ENCODE results near the gene CLCN4.

Gene CLCN4

GRCh38 chrX:10156199-10157031 is at the start of gene CLCN4:
Gene CLCN4, plus strand, starts transcription at chrX:10156975. Its CDS starts 28,058 bp downstream, at chrX:10185033.
- in situ Hi-C loops (cut with MboI; ENCODE audit: low sequenced_read_pairs), result no loop called here

- in situ Hi-C loops (cut with MboI; ENCODE audit: low sequenced_read_pairs), result loop anchor here (25.0 kb wide), 1 partner anchor 220 kb away; no protein-coding TSS in a partner anchor
Observed at GRCh38 chrX:10107483-10107882, 49.3 kb upstream of the CLCN4 start.

- in situ Hi-C loops (cut with MboI; ENCODE audit: low sequenced_read_pairs), result loop anchor here (25.0 kb wide), 1 partner anchor 221 kb away; no protein-coding TSS in a partner anchor
Observed at GRCh38 chrX:10108288-10108687, 48.5 kb upstream of the CLCN4 start.

GRCh38 chrX:10109695-10110094 is 47.1 kb upstream of the CLCN4 start:
- in situ Hi-C loops (cut with MboI; ENCODE audit: low sequenced_read_pairs), result loop anchor here (10.0 to 25.0 kb wide), 2 partner anchors 115 to 222 kb away; no protein-coding TSS in a partner anchor

- in situ Hi-C loops (cut with MboI; ENCODE audit: low sequenced_read_pairs), result loop anchor here (10.0 to 25.0 kb wide), 2 partner anchors 116 to 223 kb away; no protein-coding TSS in a partner anchor
Observed at GRCh38 chrX:10110316-10110935, 46.3 kb upstream of the CLCN4 start.

GRCh38 chrX:10110984-10111363 is 45.8 kb upstream of the CLCN4 start:
- in situ Hi-C loops (cut with MboI; ENCODE audit: low sequenced_read_pairs), result loop anchor here (10.0 to 25.0 kb wide), 2 partner anchors 116 to 224 kb away; no protein-coding TSS in a partner anchor

GRCh38 chrX:10111364-10112148 is 45.2 kb upstream of the CLCN4 start:
- in situ Hi-C loops (cut with MboI; ENCODE audit: low sequenced_read_pairs), result loop anchor here (10.0 to 25.0 kb wide), 2 partner anchors 117 to 224 kb away; no protein-coding TSS in a partner anchor

- in situ Hi-C loops (cut with MboI; ENCODE audit: low sequenced_read_pairs), result loop anchor here (10.0 to 25.0 kb wide), 2 partner anchors 118 to 225 kb away; no protein-coding TSS in a partner anchor
Observed at GRCh38 chrX:10112510-10112909, 44.3 kb upstream of the CLCN4 start.

- in situ Hi-C loops (cut with MboI; ENCODE audit: low sequenced_read_pairs), result loop anchor here (10.0 to 25.0 kb wide), 2 partner anchors 120 to 228 kb away; no protein-coding TSS in a partner anchor
Observed at GRCh38 chrX:10115082-10115481, 41.7 kb upstream of the CLCN4 start.

GRCh38 chrX:10117301-10117700 is 39.5 kb upstream of the CLCN4 start:
- in situ Hi-C loops (cut with MboI; ENCODE audit: low sequenced_read_pairs), result loop anchor here (10.0 to 25.0 kb wide), 2 partner anchors 122 to 230 kb away; no protein-coding TSS in a partner anchor

- in situ Hi-C loops (cut with MboI; ENCODE audit: low sequenced_read_pairs), result loop anchor here (10.0 to 25.0 kb wide), 2 partner anchors 123 to 231 kb away; no protein-coding TSS in a partner anchor
Observed at GRCh38 chrX:10117864-10118377, 38.9 kb upstream of the CLCN4 start.

GRCh38 chrX:10118530-10118929 is 38.2 kb upstream of the CLCN4 start:
- in situ Hi-C loops (cut with MboI; ENCODE audit: low sequenced_read_pairs), result loop anchor here (10.0 to 25.0 kb wide), 2 partner anchors 124 to 231 kb away; no protein-coding TSS in a partner anchor

- in situ Hi-C loops (cut with MboI; ENCODE audit: low sequenced_read_pairs), result loop anchor here (10.0 to 25.0 kb wide), 2 partner anchors 125 to 232 kb away; no protein-coding TSS in a partner anchor
Observed at GRCh38 chrX:10119399-10119990, 37.3 kb upstream of the CLCN4 start.

GRCh38 chrX:10120331-10120730 is 36.4 kb upstream of the CLCN4 start:
- in situ Hi-C loops (cut with MboI; ENCODE audit: low sequenced_read_pairs), result loop anchor here (25.0 kb wide), 1 partner anchor 233 kb away; no protein-coding TSS in a partner anchor

GRCh38 chrX:10120828-10121227 is 35.9 kb upstream of the CLCN4 start:
- in situ Hi-C loops (cut with MboI; ENCODE audit: low sequenced_read_pairs), result loop anchor here (25.0 kb wide), 1 partner anchor 234 kb away; no protein-coding TSS in a partner anchor

GRCh38 chrX:10121787-10122186 is 35.0 kb upstream of the CLCN4 start:
- in situ Hi-C loops (cut with MboI; ENCODE audit: low sequenced_read_pairs), result loop anchor here (25.0 kb wide), 1 partner anchor 234 kb away; no protein-coding TSS in a partner anchor

- in situ Hi-C loops (cut with MboI; ENCODE audit: low sequenced_read_pairs), result loop anchor here (25.0 kb wide), 1 partner anchor 237 kb away; no protein-coding TSS in a partner anchor
Observed at GRCh38 chrX:10124506-10125247, 32.1 kb upstream of the CLCN4 start.

GRCh38 chrX:10125248-10125615 is 31.5 kb upstream of the CLCN4 start:
- in situ Hi-C loops (cut with MboI; ENCODE audit: low sequenced_read_pairs), result no loop called here

- in situ Hi-C loops (cut with MboI; ENCODE audit: low sequenced_read_pairs), result no loop called here
Observed at GRCh38 chrX:10126044-10126443, 30.7 kb upstream of the CLCN4 start.

Data from HL-60/S4 treated with phorbol 12-myristate 13-acetate at 8.2 ng/mL for 4 days and 3 days (cell line).